ENCODE data around the gene FSD1L. TPM values are rescaled to one million over a fixed set of nuclear protein-coding genes. Genes with fewer than 3 reads are reported as not detected.

FSD1L gene
- total RNA-seq, 1 experiment from 2014 or later, result 5.7 TPM

GRCh38 chr9:105403552-105404248, 44.1 kb upstream of the FSD1L start:
- no peak for DNase-seq
- BruUV-seq (replicated peaks), result no TSS peak
- Mint-ChIP-seq H3K27ac (ENCODE audit: unreplicated experiment) (no peak overlapping the region), H3K4me1 (ENCODE audit: low read depth, unreplicated experiment) (peaks cover 9% of the 10 kb centered on the region), H3K36me3 (ENCODE audit: insufficient read depth, unreplicated experiment) (no peaks in the 10 kb centered on the region), H3K4me3 (ENCODE audit: unreplicated experiment) (no peak overlapping the region), H3K9me3 (ENCODE audit: unreplicated experiment) (no peaks in the 10 kb centered on the region), H3K27me3 (ENCODE audit: insufficient read depth, unreplicated experiment) (no peaks in the 10 kb centered on the region)
- intact Hi-C loops (cut with micrococcal nuclease; ENCODE audit: unreplicated experiment), result no loop called here
- CTCF ChIA-PET, result interaction anchor here (0.6 kb wide), 1 partner anchor 14 kb away, joined by 4 read pairs; no protein-coding TSS in a partner anchor
- Histone ChIP-seq H3K4me1 (no peaks in the 10 kb centered on the region), H3K27me3 (replicated peaks; ENCODE audit: control insufficient read depth, insufficient read depth, low read length) (no peaks in the 10 kb centered on the region), H3K9me3 (no peaks in the 10 kb centered on the region), H3K4me3 (ENCODE audit: low read depth, low read length) (no peak overlapping the region), H3K36me3 (ENCODE audit: control insufficient read depth, insufficient read depth, low read length) (no peaks in the 10 kb centered on the region)
- no peak for TF ChIP-seq CTCF (IDR thresholded peaks at IDR 0.05; ENCODE audit: insufficient read depth in 1 of 2, low read depth in 1 of 2, low read length in 1 of 2, severe bottlenecking in 1 of 2, unreplicated experiment in 1 of 2)
- POLR2A ChIA-PET, result no interaction called here

DNA sequence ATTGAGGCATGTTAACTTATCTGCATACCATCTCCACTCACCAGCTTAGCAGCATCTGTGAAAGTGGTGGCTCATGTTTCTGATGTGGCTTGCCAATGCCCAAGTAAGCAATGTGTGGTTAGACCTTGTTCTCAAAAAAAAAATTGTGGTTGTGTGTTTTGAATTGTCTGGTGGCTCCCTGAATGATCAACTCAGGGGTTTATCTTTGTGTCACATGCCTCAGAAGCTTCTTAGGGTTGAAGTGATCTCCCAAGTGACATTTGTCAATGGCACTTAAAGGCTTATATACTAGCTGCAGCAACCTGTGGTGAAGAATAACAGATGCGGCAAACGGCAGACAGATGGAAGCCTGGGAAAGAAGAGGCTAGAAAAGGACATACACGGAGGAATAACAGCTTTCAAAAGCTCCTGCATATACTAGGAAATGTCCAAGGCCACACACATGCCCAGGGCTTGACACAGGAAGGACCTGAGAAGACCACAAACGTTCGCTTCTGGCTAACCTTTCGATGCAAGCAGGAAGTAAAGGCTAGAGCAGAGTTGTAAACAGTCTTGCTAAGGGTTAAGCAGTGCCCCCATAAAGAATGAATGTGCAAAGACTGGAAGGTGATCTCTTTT, 42.2 kb upstream of the FSD1L start:
- ChIA-PET POLR2A (no interaction called here), CTCF (no interaction called here)
- H3K4me3 Mint-ChIP-seq (ENCODE audit: unreplicated experiment), result no peak overlapping the region
- BruUV-seq (replicated peaks), result no TSS peak
- no peaks in the 10 kb centered on the region for H3K9me3 Mint-ChIP-seq (ENCODE audit: unreplicated experiment)
- H3K27ac Mint-ChIP-seq (ENCODE audit: unreplicated experiment), result no peak overlapping the region
- no peak for TF ChIP-seq CTCF (IDR thresholded peaks at IDR 0.05; ENCODE audit: insufficient read depth in 1 of 2, low read depth in 1 of 2, low read length in 1 of 2, severe bottlenecking in 1 of 2, unreplicated experiment in 1 of 2)
- H3K4me1 Mint-ChIP-seq (ENCODE audit: low read depth, unreplicated experiment), result peaks cover 9% of the 10 kb centered on the region
- no peak overlapping the region for H3K4me3 ChIP-seq (ENCODE audit: low read depth, low read length)
- no peaks in the 10 kb centered on the region for H3K4me1 ChIP-seq
- no peaks in the 10 kb centered on the region for H3K9me3 ChIP-seq
- no peaks in the 10 kb centered on the region for H3K27me3 ChIP-seq (replicated peaks; ENCODE audit: control insufficient read depth, insufficient read depth, low read length)
- no peaks in the 10 kb centered on the region for H3K36me3 Mint-ChIP-seq (ENCODE audit: insufficient read depth, unreplicated experiment)
- no peaks in the 10 kb centered on the region for H3K36me3 ChIP-seq (ENCODE audit: control insufficient read depth, insufficient read depth, low read length)
- H3K27me3 Mint-ChIP-seq (ENCODE audit: insufficient read depth, unreplicated experiment), result no peaks in the 10 kb centered on the region
- no peak for DNase-seq
- intact Hi-C loops (cut with micrococcal nuclease; ENCODE audit: unreplicated experiment), result no loop called here

DNA sequence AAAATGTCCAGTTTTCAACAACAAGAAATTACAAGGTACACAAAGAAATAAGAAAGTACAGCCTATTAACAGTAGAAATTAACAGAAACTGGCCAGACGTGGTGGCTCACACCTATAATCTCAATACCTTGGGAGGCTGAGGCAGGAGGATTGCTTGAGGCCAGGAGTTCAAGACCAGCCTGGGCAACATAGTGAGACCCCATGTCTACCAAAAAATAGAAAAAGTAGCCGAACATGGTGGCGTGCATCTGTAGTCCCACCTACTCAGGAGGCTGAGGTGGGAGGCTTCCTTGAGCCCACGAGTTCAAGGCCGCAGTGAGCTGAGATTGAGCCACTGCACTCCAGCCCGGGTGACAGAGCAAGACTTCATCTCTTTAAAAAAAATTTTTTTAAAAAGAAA, 41.5 kb upstream of the FSD1L start:
- H3K9me3 ChIP-seq, result no peaks in the 10 kb centered on the region
- TF ChIP-seq CTCF (IDR thresholded peaks at IDR 0.05; ENCODE audit: insufficient read depth in 1 of 2, low read depth in 1 of 2, low read length in 1 of 2, severe bottlenecking in 1 of 2, unreplicated experiment in 1 of 2), result no peak
- Mint-ChIP-seq H3K9me3 (ENCODE audit: unreplicated experiment) (no peaks in the 10 kb centered on the region), H3K27ac (ENCODE audit: unreplicated experiment) (no peak overlapping the region), H3K4me1 (ENCODE audit: low read depth, unreplicated experiment) (peaks cover 9% of the 10 kb centered on the region), H3K36me3 (ENCODE audit: insufficient read depth, unreplicated experiment) (no peaks in the 10 kb centered on the region), H3K4me3 (ENCODE audit: unreplicated experiment) (no peak overlapping the region), H3K27me3 (ENCODE audit: insufficient read depth, unreplicated experiment) (no peaks in the 10 kb centered on the region)
- ChIA-PET POLR2A (no interaction called here), CTCF (no interaction called here)
- no peaks in the 10 kb centered on the region for H3K36me3 ChIP-seq (ENCODE audit: control insufficient read depth, insufficient read depth, low read length)
- DNase-seq, result no peak
- intact Hi-C loops (cut with micrococcal nuclease; ENCODE audit: unreplicated experiment), result no loop called here
- H3K4me3 ChIP-seq (ENCODE audit: low read depth, low read length), result no peak overlapping the region
- H3K4me1 ChIP-seq, result no peaks in the 10 kb centered on the region
- H3K27me3 ChIP-seq (replicated peaks; ENCODE audit: control insufficient read depth, insufficient read depth, low read length), result no peaks in the 10 kb centered on the region
- no TSS peak for BruUV-seq (replicated peaks)
